Kidney epithelial cell (primary cell): ENCODE data around the gene IFT52. TPM values are rescaled to one million over a fixed set of nuclear protein-coding genes. Genes with fewer than 3 reads are reported as not detected.
A peak's percentile ranks its signal among the peaks of the same experiment; 100 is the strongest.
"Not testable (repeated sequence)": the region's sequence is repeated elsewhere in the genome, so short reads cannot be mapped to it uniquely, and the experiment has no call there.

Experiments used
- DNase-seq: peaks from one replicate; pipeline ENCODE4 v3.0.0-alpha.2; 2010; ENCODE audit warnings: low read depth
- H3K27me3 ChIP-seq: 2 replicates; pipeline ENCODE4 v1.6.0; 2011; ENCODE audit warnings: low read length; ENCODE audit not compliant: control insufficient read depth, insufficient read depth
- H3K36me3 ChIP-seq: 2 replicates; pipeline ENCODE4 v1.5.1; 2011; ENCODE audit warnings: low read length; ENCODE audit not compliant: control insufficient read depth, insufficient read depth
- H3K4me3 ChIP-seq: 2 replicates; pipeline ENCODE4 v1.5.1; 2011; ENCODE audit warnings: low read depth, mild to moderate bottlenecking, control low read depth, low read length
- total RNA-seq: library from RNA; depleted of rRNA; stranded (reverse); fragments of >200 nt; gene quantifications from 2 replicates; pipeline ENCODE4 v1.2.3, GENCODE V29; 2015
- TF ChIP-seq, protein P1 (sequence below): IDR thresholded peaks from 2 replicates; pipeline ENCODE4 v1.5.1; 2011; ENCODE audit warnings: mild to moderate bottlenecking, moderate library complexity, low read length, control low read depth, inconsistent platforms; ENCODE audit not compliant: insufficient read depth, poor library complexity, severe bottlenecking

IFT52 gene
- total RNA-seq, 1 donor from 2014 or later = 29.7 TPM

DNA sequence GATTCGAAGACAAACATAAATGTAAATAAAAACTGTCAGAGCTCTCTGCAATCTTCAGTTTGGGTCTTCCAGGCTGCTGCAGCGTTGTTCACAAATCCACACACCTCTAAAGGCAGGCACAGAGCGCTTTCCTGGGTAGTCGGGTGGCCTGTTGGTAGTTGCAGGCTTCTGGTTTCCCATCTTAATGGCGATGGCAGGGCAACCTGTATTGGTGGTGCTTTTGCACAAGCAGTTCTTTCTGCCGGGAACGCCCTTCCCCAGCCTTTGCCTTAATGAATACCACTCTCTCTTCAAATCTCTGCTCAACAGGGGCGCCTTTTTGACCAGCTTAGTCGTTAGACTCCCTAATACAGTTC is 723 bp upstream of the IFT52 start:
- DNase-seq = no peak
- TF ChIP-seq, protein P1, sequence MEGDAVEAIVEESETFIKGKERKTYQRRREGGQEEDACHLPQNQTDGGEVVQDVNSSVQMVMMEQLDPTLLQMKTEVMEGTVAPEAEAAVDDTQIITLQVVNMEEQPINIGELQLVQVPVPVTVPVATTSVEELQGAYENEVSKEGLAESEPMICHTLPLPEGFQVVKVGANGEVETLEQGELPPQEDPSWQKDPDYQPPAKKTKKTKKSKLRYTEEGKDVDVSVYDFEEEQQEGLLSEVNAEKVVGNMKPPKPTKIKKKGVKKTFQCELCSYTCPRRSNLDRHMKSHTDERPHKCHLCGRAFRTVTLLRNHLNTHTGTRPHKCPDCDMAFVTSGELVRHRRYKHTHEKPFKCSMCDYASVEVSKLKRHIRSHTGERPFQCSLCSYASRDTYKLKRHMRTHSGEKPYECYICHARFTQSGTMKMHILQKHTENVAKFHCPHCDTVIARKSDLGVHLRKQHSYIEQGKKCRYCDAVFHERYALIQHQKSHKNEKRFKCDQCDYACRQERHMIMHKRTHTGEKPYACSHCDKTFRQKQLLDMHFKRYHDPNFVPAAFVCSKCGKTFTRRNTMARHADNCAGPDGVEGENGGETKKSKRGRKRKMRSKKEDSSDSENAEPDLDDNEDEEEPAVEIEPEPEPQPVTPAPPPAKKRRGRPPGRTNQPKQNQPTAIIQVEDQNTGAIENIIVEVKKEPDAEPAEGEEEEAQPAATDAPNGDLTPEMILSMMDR = no peak

DNA sequence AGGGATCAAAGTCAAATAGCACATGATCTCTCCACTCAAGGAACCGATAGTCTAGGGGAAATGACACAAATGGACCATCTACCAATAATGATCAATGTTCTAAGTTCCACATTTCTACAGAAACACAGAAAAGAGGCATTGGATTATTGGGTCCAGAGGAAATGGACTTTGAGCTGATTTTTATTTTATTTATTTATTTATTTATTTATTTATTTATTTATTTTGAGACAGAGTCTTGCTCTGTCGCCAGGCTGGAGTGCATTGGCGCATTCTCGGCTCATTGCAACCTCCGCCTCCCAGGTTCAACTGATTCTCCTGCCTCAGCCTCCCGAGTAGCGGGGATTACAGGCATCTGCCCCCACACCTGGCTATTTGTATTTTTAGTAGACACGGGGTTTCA is 11.2 kb downstream of the IFT52 start:
- not testable (repeated sequence) for H3K27me3 ChIP-seq, H3K4me3 ChIP-seq, DNase-seq, H3K36me3 ChIP-seq

More for the DNA sequence above, 723 bp upstream of the IFT52 start:
- peak overlapping the region; percentile 82 for H3K4me3 ChIP-seq
- H3K27me3 ChIP-seq = no peaks in the 10 kb centered on the region
- no peaks in the 10 kb centered on the region for H3K36me3 ChIP-seq

DNA sequence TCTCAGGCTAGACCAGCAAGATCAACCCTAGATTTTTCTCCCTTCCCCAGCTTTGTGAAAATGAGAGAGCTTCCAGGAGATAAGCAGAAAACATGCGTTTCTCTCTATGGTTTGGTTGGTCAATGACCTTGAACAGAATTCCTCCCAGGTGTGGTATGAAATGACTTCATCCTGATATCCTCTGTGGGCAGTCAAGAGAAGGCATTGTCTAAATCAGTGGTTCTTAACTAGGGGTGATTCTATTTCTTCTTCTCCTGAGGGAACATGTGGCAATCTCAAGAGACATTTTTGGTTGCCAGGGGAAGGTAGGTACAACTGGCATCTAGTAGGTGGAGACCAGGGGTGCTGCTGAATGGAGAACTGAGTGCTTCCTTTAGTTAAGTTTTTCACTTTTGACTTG is 12.4 kb downstream of the IFT52 start:
- DNase-seq = no peak
- Histone ChIP-seq H3K4me3 (no peak overlapping the region), H3K36me3 (no peaks in the 10 kb centered on the region), H3K27me3 (no peaks in the 10 kb centered on the region)
- TF ChIP-seq, protein P1 = no peak

DNA sequence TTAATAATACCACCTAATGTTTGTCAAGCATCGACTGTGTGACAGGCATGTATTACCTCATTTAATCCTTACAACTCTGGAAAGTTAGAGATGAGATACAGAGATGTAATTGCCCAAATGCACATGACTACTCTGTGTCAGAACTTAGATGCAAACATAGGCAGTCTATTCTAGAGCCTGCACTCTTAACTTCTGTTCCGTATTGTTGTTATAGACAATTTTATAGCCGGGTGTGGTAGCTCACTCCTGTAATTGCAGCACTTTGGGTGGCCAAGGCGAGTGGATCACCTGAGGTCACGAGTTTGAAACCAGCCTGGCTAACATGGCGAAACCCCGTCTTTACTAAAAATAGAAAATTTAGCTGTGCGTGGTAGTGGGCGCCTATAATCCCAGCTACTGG is 15.0 kb downstream of the IFT52 start:
- TF ChIP-seq, protein P1 = no peak
- Histone ChIP-seq H3K36me3 (no peaks in the 10 kb centered on the region), H3K27me3 (no peaks in the 10 kb centered on the region), H3K4me3 (no peak overlapping the region)
- no peak for DNase-seq

DNA sequence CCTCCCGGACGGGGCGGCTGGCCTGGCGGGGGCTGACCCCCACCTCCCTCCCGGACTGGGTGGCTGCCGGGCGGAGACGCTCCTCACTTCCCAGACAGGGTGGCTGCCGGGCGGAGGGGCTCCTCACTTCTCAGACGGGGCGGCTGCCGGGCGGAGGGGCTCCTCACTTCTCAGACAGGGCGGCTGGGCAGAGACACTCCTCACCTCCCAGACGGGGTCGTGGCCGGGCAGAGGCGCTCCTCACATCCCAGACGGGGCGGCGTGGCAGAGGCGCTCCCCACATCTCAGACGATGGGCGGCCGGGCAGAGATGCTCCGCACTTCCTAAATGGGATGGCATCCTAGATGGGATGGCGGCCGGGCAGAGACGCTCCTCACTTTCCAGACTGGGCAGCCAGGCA is 16.5 kb downstream of the IFT52 start:
- not testable (repeated sequence) for DNase-seq, H3K36me3 ChIP-seq, H3K4me3 ChIP-seq, H3K27me3 ChIP-seq

DNA sequence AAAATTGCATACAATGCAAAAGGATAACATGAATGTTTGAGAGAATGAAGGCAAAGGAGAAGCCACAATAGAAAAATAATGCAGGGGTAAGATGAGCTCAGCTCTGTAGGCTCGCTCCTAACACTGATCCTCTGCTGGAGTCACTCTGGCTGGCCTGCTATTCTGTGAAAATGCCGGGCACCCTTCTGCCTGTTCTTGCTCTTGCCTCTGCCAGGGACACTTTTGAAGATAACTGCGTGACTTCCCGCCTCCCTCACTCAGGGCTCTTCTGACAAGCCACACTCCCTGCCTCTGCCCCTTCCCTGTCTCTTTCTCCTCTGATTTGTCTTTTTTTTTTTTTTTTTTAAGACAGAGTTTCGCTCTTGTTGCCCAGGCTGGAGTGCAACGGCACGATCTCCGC is 40.9 kb downstream of the IFT52 start:
- Histone ChIP-seq H3K4me3 (no peak overlapping the region), H3K36me3 (no peaks in the 10 kb centered on the region), H3K27me3 (no peaks in the 10 kb centered on the region)
- TF ChIP-seq, protein P1 = no peak
- no peak for DNase-seq

DNA sequence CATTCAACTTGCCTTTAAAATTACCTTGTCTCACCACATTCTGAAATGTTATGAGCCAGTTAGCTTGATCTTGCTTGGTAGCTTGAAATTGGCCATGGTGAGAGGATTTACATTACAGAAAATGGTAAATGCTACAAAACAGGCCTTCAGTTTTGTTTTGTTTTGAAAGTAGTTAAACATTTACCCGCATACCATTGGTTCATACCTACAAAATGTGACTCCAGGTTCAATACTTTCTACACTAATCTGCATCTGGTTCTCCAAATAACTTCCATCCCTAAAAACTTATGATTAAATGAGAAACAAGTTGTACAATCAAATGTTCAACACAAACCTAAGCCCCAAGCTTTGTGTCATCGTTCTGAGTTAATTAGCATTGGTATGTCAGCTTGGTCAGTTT is 45.7 kb downstream of the IFT52 start:
- no peak for DNase-seq
- TF ChIP-seq, protein P1 = no peak
- peaks cover 1% of the 10 kb centered on the region for H3K36me3 ChIP-seq
- no peaks in the 10 kb centered on the region for H3K27me3 ChIP-seq
- no peak overlapping the region for H3K4me3 ChIP-seq
